GM04504 (cell line): ENCODE measurements around the gene NUP50.
"Not testable (repeated sequence)": the region's sequence is repeated elsewhere in the genome, so short reads cannot be mapped to it uniquely, and the experiment has no call there.

Experiments
- DNase-seq: peaks from one replicate; pipeline ENCODE4 v3.0.0-alpha.2; 2012; ENCODE audit warnings: low read depth

Gene NUP50

GRCh38 chr22:45159652-45160462 lies 3.9 kb upstream of the NUP50 start:
- no peak for DNase-seq

- DNase-seq = no peak
These were observed 1.2 kb upstream of the NUP50 start for GRCh38 chr22:45162531-45162930.

GRCh38 chr22:45163099-45163450 lies 650 bp upstream of the NUP50 start:
- DNase-seq = no peak

- no peak for DNase-seq
These were observed 754 bp downstream of the NUP50 start for GRCh38 chr22:45164270-45165088.

- no peak for DNase-seq
These were observed 3.2 kb downstream of the NUP50 start for GRCh38 chr22:45166932-45167331.

- no peak for DNase-seq
These were observed 6.1 kb downstream of the NUP50 start for GRCh38 chr22:45169591-45170466.

GRCh38 chr22:45171830-45172229 lies 8.1 kb downstream of the NUP50 start:
- no peak for DNase-seq

GRCh38 chr22:45172881-45173585 lies 9.3 kb downstream of the NUP50 start:
- DNase-seq = no peak

- no peak for DNase-seq
These were observed 15.7 kb downstream of the NUP50 start for GRCh38 chr22:45179276-45180049.

GRCh38 chr22:45180146-45180679 lies 16.5 kb downstream of the NUP50 start:
- DNase-seq = no peak

- DNase-seq = no peak
These were observed 17.5 kb downstream of the NUP50 start for GRCh38 chr22:45181240-45181639.

GRCh38 chr22:45181766-45182165 lies 18.0 kb downstream of the NUP50 start:
- no peak for DNase-seq

- DNase-seq = no peak
These were observed 20.2 kb downstream of the NUP50 start for GRCh38 chr22:45183974-45184373.

GRCh38 chr22:45185718-45186514 lies 22.2 kb downstream of the NUP50 start:
- DNase-seq = no peak

GRCh38 chr22:45187891-45188290 lies 24.2 kb downstream of the NUP50 start:
- DNase-seq = no peak

- DNase-seq = no peak
These were observed 25.1 kb downstream of the NUP50 start for GRCh38 chr22:45188779-45189178.

- DNase-seq = no peak
These were observed 26.6 kb downstream of the NUP50 start for GRCh38 chr22:45190202-45190872.

- DNase-seq = not testable (repeated sequence)
These were observed 28.0 kb downstream of the NUP50 start for GRCh38 chr22:45191746-45192145.

GRCh38 chr22:45192701-45193187 lies 29.0 kb downstream of the NUP50 start:
- DNase-seq = no peak
